Measurements from ENCODE around the gene NXPH1.

DNA sequence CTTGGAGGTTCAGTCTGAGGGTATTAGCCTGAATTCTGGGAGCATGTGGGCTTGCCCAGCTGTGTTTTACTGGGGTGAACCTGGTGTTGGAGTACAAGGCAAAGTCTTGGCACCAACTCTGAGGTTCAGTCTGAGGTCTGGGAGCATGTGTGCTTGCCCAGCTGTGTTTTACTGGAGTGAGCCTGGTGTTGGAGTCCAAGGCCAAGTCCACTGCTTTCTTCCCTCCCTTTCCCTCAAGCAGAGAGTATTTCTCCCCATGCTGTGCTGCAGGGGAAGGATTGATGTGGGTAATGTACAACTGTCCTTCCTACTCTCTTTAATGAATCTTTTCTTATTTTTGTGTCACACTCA lies 236.1 kb downstream of the NXPH1 start:
- TF ChIP-seq, protein P1, sequence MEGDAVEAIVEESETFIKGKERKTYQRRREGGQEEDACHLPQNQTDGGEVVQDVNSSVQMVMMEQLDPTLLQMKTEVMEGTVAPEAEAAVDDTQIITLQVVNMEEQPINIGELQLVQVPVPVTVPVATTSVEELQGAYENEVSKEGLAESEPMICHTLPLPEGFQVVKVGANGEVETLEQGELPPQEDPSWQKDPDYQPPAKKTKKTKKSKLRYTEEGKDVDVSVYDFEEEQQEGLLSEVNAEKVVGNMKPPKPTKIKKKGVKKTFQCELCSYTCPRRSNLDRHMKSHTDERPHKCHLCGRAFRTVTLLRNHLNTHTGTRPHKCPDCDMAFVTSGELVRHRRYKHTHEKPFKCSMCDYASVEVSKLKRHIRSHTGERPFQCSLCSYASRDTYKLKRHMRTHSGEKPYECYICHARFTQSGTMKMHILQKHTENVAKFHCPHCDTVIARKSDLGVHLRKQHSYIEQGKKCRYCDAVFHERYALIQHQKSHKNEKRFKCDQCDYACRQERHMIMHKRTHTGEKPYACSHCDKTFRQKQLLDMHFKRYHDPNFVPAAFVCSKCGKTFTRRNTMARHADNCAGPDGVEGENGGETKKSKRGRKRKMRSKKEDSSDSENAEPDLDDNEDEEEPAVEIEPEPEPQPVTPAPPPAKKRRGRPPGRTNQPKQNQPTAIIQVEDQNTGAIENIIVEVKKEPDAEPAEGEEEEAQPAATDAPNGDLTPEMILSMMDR (conservative IDR thresholded peaks at IDR 0.05; ENCODE audit: low read depth, low read length), result no peak
- no peak for TF ChIP-seq EZH2 (IDR thresholded peaks at IDR 0.05; ENCODE audit: borderline replicate concordance, low read depth, low read length, poor library complexity, severe bottlenecking)

All from A673 (cell line).